HEK293 (cell line): Measurements from ENCODE around the gene PCP4.

ENCODE experiments used
- CTCF ChIA-PET: fragments of 350-600 bp; formaldehyde crosslinking; extraction: SDS; loops from one replicate; lab custom pipeline; 2021; ENCODE audit warnings: antibody characterized with exemption; lab: Yijun Ruan, JAX
- POLR2A ChIA-PET: fragments of 300-600 bp; formaldehyde crosslinking; extraction: SDS; loops from one replicate; lab custom pipeline; 2020; ENCODE audit warnings: antibody characterized with exemption, inconsistent platforms; lab: Yijun Ruan, JAX
- H3K27ac ChIP-seq: fragments of 200-500 bp; sonication (Bioruptor generic); 2 replicates; pipeline ENCODE4 v1.5.1; 2014; ENCODE audit warnings: low read depth, low read length, control low read depth, inconsistent platforms; ENCODE audit errors: extremely low read depth
- H3K36me3 ChIP-seq, 2 experiments: fragments of 200-500 bp in 1 of 2; sonication (Bioruptor generic) in 1 of 2; 1 replicate in 1 of 2; 2 replicates in 1 of 2; pipeline ENCODE4 v1.5.1; 2014 to 2017; ENCODE audit warnings: inconsistent platforms in 2 of 2, low read length in 2 of 2; ENCODE audit not compliant: control insufficient read depth in 2 of 2, insufficient read depth in 1 of 2
- H3K4me1 ChIP-seq: fragments of 200-500 bp; sonication (Bioruptor generic); 2 replicates; pipeline ENCODE4 v1.5.1; 2014; ENCODE audit warnings: mild to moderate bottlenecking, low read length, inconsistent platforms; ENCODE audit not compliant: control insufficient read depth, insufficient read depth
- H3K4me3 ChIP-seq: 2 replicates; pipeline ENCODE4 v1.5.1; 2011; ENCODE audit warnings: low read depth, mild to moderate bottlenecking, control low read depth, low read length, moderate library complexity
- H3K9me3 ChIP-seq: fragments of 200-500 bp; sonication (Bioruptor generic); 2 replicates; pipeline ENCODE4 v1.5.1; 2014; ENCODE audit warnings: low read depth, low read length, inconsistent platforms; ENCODE audit not compliant: control insufficient read depth, insufficient read depth
- AEBP2 ChIP-seq: fragments of 450-650 bp; formaldehyde crosslinking; IDR thresholded peaks from 2 replicates; pipeline ENCODE4 v1.5.1; 2016; ENCODE audit warnings: missing biosample characterization, missing genetic modification characterization, borderline replicate concordance
- GFI1B ChIP-seq: fragments of 450-650 bp; formaldehyde crosslinking; IDR thresholded peaks from 2 replicates; pipeline ENCODE4 v1.5.1; 2016; ENCODE audit warnings: missing biosample characterization, missing genetic modification characterization
- PRDM4 ChIP-seq: fragments of 450-650 bp; formaldehyde crosslinking; IDR thresholded peaks from 2 replicates; pipeline ENCODE4 v1.5.1; 2017; ENCODE audit warnings: missing biosample characterization, missing genetic modification characterization
- REPIN1 ChIP-seq: fragments of 450-650 bp; formaldehyde crosslinking; IDR thresholded peaks from 2 replicates; pipeline ENCODE4 v1.5.1; 2017; ENCODE audit warnings: missing biosample characterization, missing genetic modification characterization, low read depth
- ZNF354C ChIP-seq: fragments of 450-650 bp; formaldehyde crosslinking; IDR thresholded peaks from 2 replicates; pipeline ENCODE4 v1.5.1; 2016; ENCODE audit warnings: missing biosample characterization, missing genetic modification characterization, low read depth, borderline replicate concordance
- ZNF426 ChIP-seq: fragments of 450-650 bp; formaldehyde crosslinking; IDR thresholded peaks from 2 replicates; pipeline ENCODE4 v1.5.1; 2017; ENCODE audit warnings: missing biosample characterization, missing genetic modification characterization, mild to moderate bottlenecking, inconsistent platforms, moderate library complexity
- ZNF514 ChIP-seq: fragments of 450-650 bp; formaldehyde crosslinking; IDR thresholded peaks from 2 replicates; pipeline ENCODE4 v1.5.1; 2016; ENCODE audit warnings: missing biosample characterization, missing genetic modification characterization
- ZNF571 ChIP-seq: fragments of 450-650 bp; formaldehyde crosslinking; IDR thresholded peaks from 2 replicates; pipeline ENCODE4 v1.5.0; 2017; ENCODE audit warnings: missing biosample characterization, missing genetic modification characterization
- ZNF596 ChIP-seq: fragments of 450-650 bp; IDR thresholded peaks from 2 replicates; pipeline ENCODE4 v1.5.0; 2018; ENCODE audit warnings: missing biosample characterization, mild to moderate bottlenecking, missing genetic modification characterization, moderate library complexity
- ZNF600 ChIP-seq: fragments of 450-650 bp; formaldehyde crosslinking; IDR thresholded peaks from 2 replicates; pipeline ENCODE4 v1.5.1; 2016; ENCODE audit warnings: missing biosample characterization, missing genetic modification characterization
- ZNF76 ChIP-seq: fragments of 450-650 bp; formaldehyde crosslinking; IDR thresholded peaks from 2 replicates; pipeline ENCODE4; 2016; ENCODE audit warnings: low read depth, missing biosample characterization, missing genetic modification characterization, borderline replicate concordance
- ZNF776 ChIP-seq: fragments of 450-650 bp; formaldehyde crosslinking; IDR thresholded peaks from 2 replicates; pipeline ENCODE4 v1.5.0; 2017; ENCODE audit warnings: missing biosample characterization, missing genetic modification characterization, borderline replicate concordance
- ZNF777 ChIP-seq: fragments of 450-650 bp; formaldehyde crosslinking; IDR thresholded peaks from 2 replicates; pipeline ENCODE4 v1.5.1; 2017; ENCODE audit warnings: missing biosample characterization, missing genetic modification characterization, borderline replicate concordance
- TF ChIP-seq, protein P1 (sequence below): fragments of 450-650 bp; formaldehyde crosslinking; IDR thresholded peaks from 2 replicates; pipeline ENCODE4 v1.5.1; 2016; ENCODE audit warnings: missing biosample characterization, missing genetic modification characterization
- TF ChIP-seq, protein P2 (sequence below): fragments of 450-650 bp; formaldehyde crosslinking; IDR thresholded peaks from 2 replicates; pipeline ENCODE4 v1.5.1; 2016; ENCODE audit warnings: missing biosample characterization, missing genetic modification characterization, low read depth
- TF ChIP-seq, protein P3 (sequence below): fragments of 450-650 bp; formaldehyde crosslinking; IDR thresholded peaks from 2 replicates; pipeline ENCODE4 v1.5.1; 2016; ENCODE audit warnings: missing biosample characterization, missing genetic modification characterization
- TF ChIP-seq, protein P4 (sequence below): fragments of 450-650 bp; formaldehyde crosslinking; IDR thresholded peaks from 2 replicates; pipeline ENCODE4 v1.5.1; 2016; ENCODE audit warnings: missing biosample characterization, missing genetic modification characterization

The PCP4 gene

DNA sequence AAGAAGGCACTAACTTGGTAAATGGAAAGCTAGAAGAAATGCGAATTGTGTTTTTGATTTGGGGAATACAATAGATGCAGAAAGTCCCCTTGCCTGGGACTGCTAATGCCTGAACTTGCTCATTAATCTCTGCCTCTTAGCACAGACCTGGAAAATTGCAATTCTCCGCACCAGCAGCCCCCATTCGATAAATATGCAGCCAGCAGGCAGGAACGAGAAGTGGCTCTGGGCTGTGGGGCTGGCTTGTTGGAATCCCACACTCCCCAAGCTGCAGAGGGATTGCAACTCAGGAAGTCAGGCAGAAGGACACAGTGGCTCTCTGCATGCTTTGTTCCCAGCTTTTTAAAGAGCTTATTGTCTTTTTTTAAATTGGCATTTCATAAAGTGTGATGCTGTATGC lies 51.3 kb downstream of the PCP4 start (continued):
- TF ChIP-seq ZNF514 (tag by site-specific recombination): no peak
- no peak for TF ChIP-seq ZNF777
- no peak for TF ChIP-seq ZNF76

GRCh38 chr21:39923476-39923875 lies 56.2 kb downstream of the PCP4 start:
- CTCF ChIA-PET: interaction anchor here (1.9 kb wide), 1 partner anchor 11 kb away, joined by 9 read pairs; no protein-coding TSS in a partner anchor
- TF ChIP-seq ZNF776 (no peak), AEBP2 (tag by site-specific recombination) (no peak), REPIN1 (no peak), ZNF354C (no peak), ZNF600 (tag by site-specific recombination) (no peak), GFI1B (no peak), ZNF426 (tag by site-specific recombination) (no peak)
- TF ChIP-seq, protein P1, sequence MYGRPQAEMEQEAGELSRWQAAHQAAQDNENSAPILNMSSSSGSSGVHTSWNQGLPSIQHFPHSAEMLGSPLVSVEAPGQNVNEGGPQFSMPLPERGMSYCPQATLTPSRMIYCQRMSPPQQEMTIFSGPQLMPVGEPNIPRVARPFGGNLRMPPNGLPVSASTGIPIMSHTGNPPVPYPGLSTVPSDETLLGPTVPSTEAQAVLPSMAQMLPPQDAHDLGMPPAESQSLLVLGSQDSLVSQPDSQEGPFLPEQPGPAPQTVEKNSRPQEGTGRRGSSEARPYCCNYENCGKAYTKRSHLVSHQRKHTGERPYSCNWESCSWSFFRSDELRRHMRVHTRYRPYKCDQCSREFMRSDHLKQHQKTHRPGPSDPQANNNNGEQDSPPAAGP (tag by site-specific recombination): no peak

GRCh38 chr21:39924577-39925308 lies 57.5 kb downstream of the PCP4 start:
- no peaks in the 10 kb centered on the region for H3K9me3 ChIP-seq
- H3K4me3 ChIP-seq: no peak overlapping the region
- CTCF ChIA-PET: interaction anchor here (0.5 to 1.9 kb wide), 3 partner anchors 13 to 1387 kb away, joined by 3 to 9 read pairs (median 3); no protein-coding TSS in a partner anchor
- no peaks in the 10 kb centered on the region for H3K4me1 ChIP-seq
- H3K27ac ChIP-seq: no peak overlapping the region
- H3K36me3 ChIP-seq: no peaks in the 10 kb centered on the region
- POLR2A ChIA-PET: no interaction called here
- no peak for TF ChIP-seq ZNF571 (tag by site-specific recombination)
- TF ChIP-seq PRDM4: no peak
- TF ChIP-seq, protein P2, sequence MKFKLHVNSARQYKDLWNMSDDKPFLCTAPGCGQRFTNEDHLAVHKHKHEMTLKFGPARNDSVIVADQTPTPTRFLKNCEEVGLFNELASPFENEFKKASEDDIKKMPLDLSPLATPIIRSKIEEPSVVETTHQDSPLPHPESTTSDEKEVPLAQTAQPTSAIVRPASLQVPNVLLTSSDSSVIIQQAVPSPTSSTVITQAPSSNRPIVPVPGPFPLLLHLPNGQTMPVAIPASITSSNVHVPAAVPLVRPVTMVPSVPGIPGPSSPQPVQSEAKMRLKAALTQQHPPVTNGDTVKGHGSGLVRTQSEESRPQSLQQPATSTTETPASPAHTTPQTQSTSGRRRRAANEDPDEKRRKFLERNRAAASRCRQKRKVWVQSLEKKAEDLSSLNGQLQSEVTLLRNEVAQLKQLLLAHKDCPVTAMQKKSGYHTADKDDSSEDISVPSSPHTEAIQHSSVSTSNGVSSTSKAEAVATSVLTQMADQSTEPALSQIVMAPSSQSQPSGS: no peak
- no peak for TF ChIP-seq ZNF596
- TF ChIP-seq, protein P3, sequence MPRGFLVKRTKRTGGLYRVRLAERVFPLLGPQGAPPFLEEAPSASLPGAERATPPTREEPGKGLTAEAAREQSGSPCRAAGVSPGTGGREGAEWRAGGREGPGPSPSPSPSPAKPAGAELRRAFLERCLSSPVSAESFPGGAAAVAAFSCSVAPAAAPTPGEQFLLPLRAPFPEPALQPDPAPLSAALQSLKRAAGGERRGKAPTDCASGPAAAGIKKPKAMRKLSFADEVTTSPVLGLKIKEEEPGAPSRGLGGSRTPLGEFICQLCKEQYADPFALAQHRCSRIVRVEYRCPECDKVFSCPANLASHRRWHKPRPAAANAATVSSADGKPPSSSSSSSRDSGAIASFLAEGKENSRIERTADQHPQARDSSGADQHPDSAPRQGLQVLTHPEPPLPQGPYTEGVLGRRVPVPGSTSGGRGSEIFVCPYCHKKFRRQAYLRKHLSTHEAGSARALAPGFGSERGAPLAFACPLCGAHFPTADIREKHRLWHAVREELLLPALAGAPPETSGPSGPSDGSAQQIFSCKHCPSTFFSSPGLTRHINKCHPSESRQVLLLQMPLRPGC (tag by site-specific recombination): no peak
- no peak for TF ChIP-seq ZNF514 (tag by site-specific recombination)
- TF ChIP-seq, protein P4, sequence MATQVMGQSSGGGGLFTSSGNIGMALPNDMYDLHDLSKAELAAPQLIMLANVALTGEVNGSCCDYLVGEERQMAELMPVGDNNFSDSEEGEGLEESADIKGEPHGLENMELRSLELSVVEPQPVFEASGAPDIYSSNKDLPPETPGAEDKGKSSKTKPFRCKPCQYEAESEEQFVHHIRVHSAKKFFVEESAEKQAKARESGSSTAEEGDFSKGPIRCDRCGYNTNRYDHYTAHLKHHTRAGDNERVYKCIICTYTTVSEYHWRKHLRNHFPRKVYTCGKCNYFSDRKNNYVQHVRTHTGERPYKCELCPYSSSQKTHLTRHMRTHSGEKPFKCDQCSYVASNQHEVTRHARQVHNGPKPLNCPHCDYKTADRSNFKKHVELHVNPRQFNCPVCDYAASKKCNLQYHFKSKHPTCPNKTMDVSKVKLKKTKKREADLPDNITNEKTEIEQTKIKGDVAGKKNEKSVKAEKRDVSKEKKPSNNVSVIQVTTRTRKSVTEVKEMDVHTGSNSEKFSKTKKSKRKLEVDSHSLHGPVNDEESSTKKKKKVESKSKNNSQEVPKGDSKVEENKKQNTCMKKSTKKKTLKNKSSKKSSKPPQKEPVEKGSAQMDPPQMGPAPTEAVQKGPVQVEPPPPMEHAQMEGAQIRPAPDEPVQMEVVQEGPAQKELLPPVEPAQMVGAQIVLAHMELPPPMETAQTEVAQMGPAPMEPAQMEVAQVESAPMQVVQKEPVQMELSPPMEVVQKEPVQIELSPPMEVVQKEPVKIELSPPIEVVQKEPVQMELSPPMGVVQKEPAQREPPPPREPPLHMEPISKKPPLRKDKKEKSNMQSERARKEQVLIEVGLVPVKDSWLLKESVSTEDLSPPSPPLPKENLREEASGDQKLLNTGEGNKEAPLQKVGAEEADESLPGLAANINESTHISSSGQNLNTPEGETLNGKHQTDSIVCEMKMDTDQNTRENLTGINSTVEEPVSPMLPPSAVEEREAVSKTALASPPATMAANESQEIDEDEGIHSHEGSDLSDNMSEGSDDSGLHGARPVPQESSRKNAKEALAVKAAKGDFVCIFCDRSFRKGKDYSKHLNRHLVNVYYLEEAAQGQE (tag by site-specific recombination): no peak

More at GRCh38 chr21:39923476-39923875, 56.2 kb downstream of the PCP4 start:
- Histone ChIP-seq H3K4me1 (no peaks in the 10 kb centered on the region), H3K36me3 (no peaks in the 10 kb centered on the region), H3K27ac (no peak overlapping the region), H3K9me3 (no peaks in the 10 kb centered on the region), H3K4me3 (no peak overlapping the region)
- POLR2A ChIA-PET: no interaction called here
